ENCODE measurements around the gene ZBTB8OS. TPM values are rescaled to one million over a fixed set of nuclear protein-coding genes. Genes with fewer than 3 reads are reported as not detected.

The ZBTB8OS gene
- total and polyA plus RNA-seq, 2 donors (not counting 1 experiment from before 2014, with no cell fraction given), result 38.0 to 92.3 TPM

DNA sequence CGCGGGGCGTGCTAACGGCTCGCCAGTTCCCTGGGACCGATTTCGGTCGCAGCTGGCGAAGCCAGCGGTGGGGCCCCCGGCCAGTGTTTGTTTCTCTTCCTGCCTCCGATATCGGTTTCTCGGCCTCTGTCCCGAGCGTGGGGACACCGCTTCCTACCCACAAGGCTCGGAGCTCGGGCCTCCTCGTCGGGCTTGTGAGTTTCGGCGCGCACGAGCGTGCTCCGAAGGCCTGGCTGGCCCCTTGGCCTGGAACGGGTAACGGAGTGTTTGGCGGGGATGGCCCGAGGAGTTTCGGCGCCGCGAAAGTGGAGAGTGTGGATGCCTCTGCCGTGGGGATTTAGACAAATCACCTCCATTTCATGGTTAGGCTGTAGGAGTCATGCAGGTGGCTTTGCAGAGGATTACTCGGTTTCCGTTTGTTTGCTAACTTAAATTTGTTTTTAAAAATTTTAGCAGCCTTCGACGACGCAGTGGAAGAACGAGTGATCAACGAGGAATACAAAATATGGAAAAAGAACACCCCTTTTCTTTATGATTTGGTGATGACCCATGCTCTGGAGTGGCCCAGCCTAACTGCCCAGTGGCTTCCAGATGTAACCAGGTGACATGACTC is 1.2 kb upstream of the ZBTB8OS start:
- Histone ChIP-seq H3K27me3 (ENCODE audit: control insufficient read depth, insufficient read depth, low read length) (no peaks in the 10 kb centered on the region), H3K36me3 (ENCODE audit: control insufficient read depth, insufficient read depth, low read length) (peaks cover 2% of the 10 kb centered on the region), H3K27ac (ENCODE audit: insufficient read depth, low read length) (peak overlapping the region; percentile 98), H2AFZ (ENCODE audit: low read length) (no peak overlapping the region), H3K4me3 (replicated peaks in 1 of 4; ENCODE audit: control extremely low read depth in 1 of 4, insufficient read depth in 1 of 4, low read depth in 3 of 4, low read length in 4 of 4) (peak overlapping the region; percentile 64 to 94 (median 80)), H3K4me2 (ENCODE audit: extremely low read depth, insufficient read depth, low read length) (peak overlapping the region; percentile 64), H4K20me1 (ENCODE audit: control insufficient read depth, extremely low read depth, insufficient read depth, low read length) (no peaks in the 10 kb centered on the region), H3K4me1 (ENCODE audit: control insufficient read depth, extremely low read depth, insufficient read depth, low read length) (peaks cover 2% of the 10 kb centered on the region), H3K79me2 (ENCODE audit: control insufficient read depth, insufficient read depth, low read length) (peaks cover 60% of the 10 kb centered on the region), H3K9ac (ENCODE audit: insufficient read depth, low read length) (peak overlapping the region; percentile 92), H3K9me3 (ENCODE audit: control insufficient read depth, insufficient read depth, low read depth, low read length) (no peaks in the 10 kb centered on the region)
- DNase-seq (ENCODE audit: low read depth in 2 of 2), result no peak
- TF ChIP-seq, protein P1, sequence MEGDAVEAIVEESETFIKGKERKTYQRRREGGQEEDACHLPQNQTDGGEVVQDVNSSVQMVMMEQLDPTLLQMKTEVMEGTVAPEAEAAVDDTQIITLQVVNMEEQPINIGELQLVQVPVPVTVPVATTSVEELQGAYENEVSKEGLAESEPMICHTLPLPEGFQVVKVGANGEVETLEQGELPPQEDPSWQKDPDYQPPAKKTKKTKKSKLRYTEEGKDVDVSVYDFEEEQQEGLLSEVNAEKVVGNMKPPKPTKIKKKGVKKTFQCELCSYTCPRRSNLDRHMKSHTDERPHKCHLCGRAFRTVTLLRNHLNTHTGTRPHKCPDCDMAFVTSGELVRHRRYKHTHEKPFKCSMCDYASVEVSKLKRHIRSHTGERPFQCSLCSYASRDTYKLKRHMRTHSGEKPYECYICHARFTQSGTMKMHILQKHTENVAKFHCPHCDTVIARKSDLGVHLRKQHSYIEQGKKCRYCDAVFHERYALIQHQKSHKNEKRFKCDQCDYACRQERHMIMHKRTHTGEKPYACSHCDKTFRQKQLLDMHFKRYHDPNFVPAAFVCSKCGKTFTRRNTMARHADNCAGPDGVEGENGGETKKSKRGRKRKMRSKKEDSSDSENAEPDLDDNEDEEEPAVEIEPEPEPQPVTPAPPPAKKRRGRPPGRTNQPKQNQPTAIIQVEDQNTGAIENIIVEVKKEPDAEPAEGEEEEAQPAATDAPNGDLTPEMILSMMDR (conservative IDR thresholded peaks at IDR 0.05 in 1 of 2, IDR thresholded peaks at IDR 0.05 in 1 of 2; ENCODE audit: low read depth in 1 of 2, low read length in 2 of 2), result no peak
- no peak for TF ChIP-seq EZH2 (IDR thresholded peaks at IDR 0.05; ENCODE audit: low read length, missing control alignments)

DNA sequence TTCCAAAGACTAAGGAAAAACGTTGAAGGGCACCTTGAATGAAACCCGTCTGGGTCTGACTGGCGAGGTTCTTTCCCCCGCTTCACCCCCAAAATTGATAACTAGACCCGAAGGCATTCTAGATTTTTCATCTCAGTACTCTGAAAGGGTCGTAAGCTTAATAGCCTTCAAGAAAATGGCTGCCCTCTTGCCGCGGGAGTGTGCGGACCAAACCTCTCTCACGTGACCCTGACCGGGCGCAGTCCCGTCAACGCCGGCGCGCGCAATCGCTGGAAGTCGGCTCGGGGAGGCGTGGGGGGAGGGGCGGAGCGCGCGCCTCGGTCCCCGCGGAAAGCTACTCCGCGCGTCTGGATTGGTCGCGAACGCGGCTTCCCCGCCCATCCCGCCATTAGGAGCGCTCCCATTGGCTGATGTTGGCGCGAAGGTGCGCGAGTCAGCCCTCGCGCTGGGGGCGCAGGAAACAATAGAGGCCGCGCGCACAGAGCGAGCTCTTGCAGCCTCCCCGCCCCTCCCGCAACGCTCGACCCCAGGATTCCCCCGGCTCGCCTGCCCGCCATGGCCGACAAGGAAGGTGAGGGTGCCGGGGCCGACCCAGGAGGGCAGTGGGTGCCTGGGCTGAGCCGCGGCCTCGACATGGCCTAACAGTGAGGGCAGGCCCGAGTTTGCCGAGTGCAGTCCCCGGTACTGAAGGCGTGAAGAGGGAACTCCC is 556 bp upstream of the ZBTB8OS start, which contains the start of gene RBBP4:
Gene RBBP4 (plus strand): TSS at position 457 of the 709 bp plus-strand sequence. CDS start 99 bp downstream, at position 556.
- Histone ChIP-seq H3K4me2 (ENCODE audit: extremely low read depth, insufficient read depth, low read length) (peak within 1 kb of the TSS; percentile 97), H3K36me3 (ENCODE audit: control insufficient read depth, insufficient read depth, low read length) (peaks cover 2% of the 10 kb centered on the region), H3K9me3 (ENCODE audit: control insufficient read depth, insufficient read depth, low read depth, low read length) (no peaks in the 10 kb centered on the region), H3K4me3 (replicated peaks in 1 of 4; ENCODE audit: control extremely low read depth in 1 of 4, insufficient read depth in 1 of 4, low read depth in 3 of 4, low read length in 4 of 4) (peak within 1 kb of the TSS; percentile 78 to 99 (median 80)), H3K27me3 (ENCODE audit: control insufficient read depth, insufficient read depth, low read length) (no peaks in the 10 kb centered on the region), H3K27ac (ENCODE audit: insufficient read depth, low read length) (peak within 1 kb of the TSS; percentile 98), H3K4me1 (ENCODE audit: control insufficient read depth, extremely low read depth, insufficient read depth, low read length) (peaks cover 2% of the 10 kb centered on the region), H3K9ac (ENCODE audit: insufficient read depth, low read length) (peak within 1 kb of the TSS; percentile 92), H3K79me2 (ENCODE audit: control insufficient read depth, insufficient read depth, low read length) (peaks cover 58% of the 10 kb centered on the region), H4K20me1 (ENCODE audit: control insufficient read depth, extremely low read depth, insufficient read depth, low read length) (no peaks in the 10 kb centered on the region), H2AFZ (ENCODE audit: low read length) (peak within 1 kb of the TSS; percentile 93)
- peak; percentile 96 to 98 for DNase-seq (ENCODE audit: low read depth in 2 of 2)
- no peak for TF ChIP-seq EZH2 (IDR thresholded peaks at IDR 0.05; ENCODE audit: low read length, missing control alignments)
- TF ChIP-seq, protein P1 (conservative IDR thresholded peaks at IDR 0.05 in 1 of 2, IDR thresholded peaks at IDR 0.05 in 1 of 2; ENCODE audit: low read depth in 1 of 2, low read length in 2 of 2), result no peak

DNA sequence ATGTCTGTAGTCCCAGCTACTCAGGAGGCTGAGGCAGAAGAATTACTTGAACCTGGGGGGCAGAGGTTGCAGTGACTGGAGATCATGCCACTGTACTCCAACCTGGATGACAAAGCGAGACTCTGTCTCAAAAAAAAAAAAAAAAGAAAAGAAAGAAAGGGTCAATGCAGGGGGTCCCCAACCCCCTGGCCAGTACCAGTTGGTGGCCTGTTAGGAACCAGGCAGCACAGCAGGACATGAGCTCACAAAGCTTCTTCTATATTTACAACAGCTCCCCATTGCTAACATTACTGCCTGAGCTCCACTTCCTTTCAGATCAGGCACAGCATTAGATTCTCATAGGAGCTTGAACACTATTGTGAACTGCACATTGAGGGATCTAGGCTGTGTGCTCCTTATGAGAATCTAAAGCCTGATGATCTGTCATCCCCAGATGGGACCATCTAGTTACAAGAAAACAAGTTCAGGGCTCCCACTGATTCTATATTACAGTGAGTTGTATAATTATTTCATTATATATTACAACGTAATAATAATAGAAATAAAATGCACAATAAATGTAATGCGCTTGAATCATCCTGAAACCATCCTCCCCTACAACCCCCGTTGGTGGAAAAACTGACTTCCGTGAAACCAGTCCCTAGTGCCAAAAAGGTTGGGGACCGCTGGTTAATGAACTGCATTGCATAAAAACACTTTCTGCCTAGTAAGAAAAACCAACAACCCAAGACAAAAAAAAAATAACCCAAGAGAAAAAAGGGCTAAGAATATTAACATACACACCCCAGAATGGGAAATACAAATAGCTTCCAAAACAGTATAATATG is 2.8 kb downstream of the ZBTB8OS start:
- TF ChIP-seq EZH2 (IDR thresholded peaks at IDR 0.05; ENCODE audit: low read length, missing control alignments), result no peak
- TF ChIP-seq, protein P1 (conservative IDR thresholded peaks at IDR 0.05 in 1 of 2, IDR thresholded peaks at IDR 0.05 in 1 of 2; ENCODE audit: low read depth in 1 of 2, low read length in 2 of 2), result no peak
- H3K36me3 ChIP-seq (ENCODE audit: control insufficient read depth, insufficient read depth, low read length), result peaks cover 2% of the 10 kb centered on the region
- peak in 1 of 2 donors; percentile 8 for DNase-seq (ENCODE audit: low read depth in 2 of 2)
- no peak overlapping the region for H3K27ac ChIP-seq (ENCODE audit: insufficient read depth, low read length)
- no peak overlapping the region for H2AFZ ChIP-seq (ENCODE audit: low read length)
- H3K4me3 ChIP-seq (replicated peaks in 1 of 4; ENCODE audit: control extremely low read depth in 1 of 4, insufficient read depth in 1 of 4, low read depth in 3 of 4, low read length in 4 of 4), result no peak overlapping the region
- no peaks in the 10 kb centered on the region for H3K4me1 ChIP-seq (ENCODE audit: control insufficient read depth, extremely low read depth, insufficient read depth, low read length)
- no peak overlapping the region for H3K9ac ChIP-seq (ENCODE audit: insufficient read depth, low read length)
- H3K27me3 ChIP-seq (ENCODE audit: control insufficient read depth, insufficient read depth, low read length), result no peaks in the 10 kb centered on the region
- peaks cover 42% of the 10 kb centered on the region for H3K79me2 ChIP-seq (ENCODE audit: control insufficient read depth, insufficient read depth, low read length)
- H4K20me1 ChIP-seq (ENCODE audit: control insufficient read depth, extremely low read depth, insufficient read depth, low read length), result no peaks in the 10 kb centered on the region
- no peak overlapping the region for H3K4me2 ChIP-seq (ENCODE audit: extremely low read depth, insufficient read depth, low read length)
- H3K9me3 ChIP-seq (ENCODE audit: control insufficient read depth, insufficient read depth, low read depth, low read length), result no peaks in the 10 kb centered on the region
